ENCODE results near the gene NR3C2. TPM values are rescaled to one million over a fixed set of nuclear protein-coding genes. Genes with fewer than 3 reads are reported as not detected.

NR3C2 gene
- total RNA-seq, 2 donors from 2014 or later = 0.44 to 0.82 TPM

DNA sequence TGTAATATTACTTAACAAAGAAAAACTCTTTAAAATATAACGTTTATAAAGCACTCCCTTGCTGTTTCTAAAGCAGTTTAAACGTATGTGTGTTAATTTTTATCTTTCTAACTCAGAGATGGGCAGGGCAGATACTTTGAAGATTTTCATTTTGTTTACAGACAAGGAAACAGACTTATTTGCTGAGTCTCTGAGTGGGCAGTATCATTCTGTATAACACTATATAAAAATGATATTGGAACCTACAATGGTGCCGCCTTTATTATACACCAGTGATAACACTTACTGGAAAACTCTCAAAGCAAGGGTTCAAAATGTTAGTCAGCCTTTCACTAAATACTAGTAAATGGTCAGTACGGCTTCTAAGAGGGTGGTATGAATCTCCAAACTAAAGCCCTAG is 193.4 kb downstream of the NR3C2 start:
- no peaks in the 10 kb centered on the region for H3K9me3 ChIP-seq (ENCODE audit: control insufficient read depth, low read length)
- H3K4me1 ChIP-seq (ENCODE audit: control insufficient read depth, insufficient read depth, low read length) = no peaks in the 10 kb centered on the region
- DNase-seq = no peak
- Mint-ChIP-seq H3K36me3 (ENCODE audit: low read depth) (no peaks in the 10 kb centered on the region), H3K9me3 (no peaks in the 10 kb centered on the region), H3K27me3 (ENCODE audit: insufficient read depth) (no peaks in the 10 kb centered on the region), H3K4me1 (peaks cover 7% of the 10 kb centered on the region), H3K4me3 (no peak overlapping the region), H3K27ac (no peak overlapping the region)
- H3K27me3 ChIP-seq (ENCODE audit: control insufficient read depth, insufficient read depth, low read length, poor library complexity, severe bottlenecking) = no peaks in the 10 kb centered on the region
- no peak overlapping the region for H3K4me3 ChIP-seq (ENCODE audit: low read length)
- no peak overlapping the region for H3K27ac ChIP-seq (ENCODE audit: low read depth, low read length)
- WGBS, 2 experiments (ENCODE audit: insufficient coverage in 1 of 2, insufficient read length in 1 of 2) = 75% methylated on average over 3 of the region's 4 CpGs; no CpG with 5 or more reads in 1 of the 2 experiments
- H3K9ac ChIP-seq (ENCODE audit: extremely low read depth, low read length, poor library complexity, severe bottlenecking) = no peak overlapping the region
- TF ChIP-seq CTCF (conservative IDR thresholded peaks at IDR 0.05) = no peak
- no peaks in the 10 kb centered on the region for H3K36me3 ChIP-seq (ENCODE audit: control insufficient read depth, insufficient read depth, low read length)

GRCh38 chr4:148245015-148245414 is 197.2 kb downstream of the NR3C2 start:
- Mint-ChIP-seq H3K4me1 (peaks cover 4% of the 10 kb centered on the region), H3K4me3 (no peak overlapping the region), H3K9me3 (no peaks in the 10 kb centered on the region), H3K27me3 (ENCODE audit: insufficient read depth) (no peaks in the 10 kb centered on the region), H3K27ac (no peak overlapping the region), H3K36me3 (ENCODE audit: low read depth) (no peaks in the 10 kb centered on the region)
- no peak for TF ChIP-seq CTCF (conservative IDR thresholded peaks at IDR 0.05)
- H3K27me3 ChIP-seq (ENCODE audit: control insufficient read depth, insufficient read depth, low read length, poor library complexity, severe bottlenecking) = no peaks in the 10 kb centered on the region
- WGBS, 2 experiments (ENCODE audit: insufficient coverage in 1 of 2, insufficient read length in 1 of 2) = 98% methylated on average over 3 of the region's 3 CpGs; no CpG with 5 or more reads in 1 of the 2 experiments
- no peak overlapping the region for H3K4me3 ChIP-seq (ENCODE audit: low read length)
- H3K27ac ChIP-seq (ENCODE audit: low read depth, low read length) = no peak overlapping the region
- no peaks in the 10 kb centered on the region for H3K9me3 ChIP-seq (ENCODE audit: control insufficient read depth, low read length)
- DNase-seq = no peak
- H3K4me1 ChIP-seq (ENCODE audit: control insufficient read depth, insufficient read depth, low read length) = no peaks in the 10 kb centered on the region
- H3K36me3 ChIP-seq (ENCODE audit: control insufficient read depth, insufficient read depth, low read length) = no peaks in the 10 kb centered on the region
- H3K9ac ChIP-seq (ENCODE audit: extremely low read depth, low read length, poor library complexity, severe bottlenecking) = no peak overlapping the region

GRCh38 chr4:148243837-148244236 is 198.4 kb downstream of the NR3C2 start:
- no peak overlapping the region for H3K27ac ChIP-seq (ENCODE audit: low read depth, low read length)
- no peaks in the 10 kb centered on the region for H3K27me3 ChIP-seq (ENCODE audit: control insufficient read depth, insufficient read depth, low read length, poor library complexity, severe bottlenecking)
- no peak for DNase-seq
- no peaks in the 10 kb centered on the region for H3K4me1 ChIP-seq (ENCODE audit: control insufficient read depth, insufficient read depth, low read length)
- Mint-ChIP-seq H3K27me3 (ENCODE audit: insufficient read depth) (no peaks in the 10 kb centered on the region), H3K4me3 (no peak overlapping the region), H3K9me3 (no peaks in the 10 kb centered on the region), H3K36me3 (ENCODE audit: low read depth) (no peaks in the 10 kb centered on the region), H3K27ac (no peak overlapping the region), H3K4me1 (no peaks in the 10 kb centered on the region)
- H3K36me3 ChIP-seq (ENCODE audit: control insufficient read depth, insufficient read depth, low read length) = no peaks in the 10 kb centered on the region
- H3K9ac ChIP-seq (ENCODE audit: extremely low read depth, low read length, poor library complexity, severe bottlenecking) = no peak overlapping the region
- TF ChIP-seq CTCF (conservative IDR thresholded peaks at IDR 0.05) = no peak
- H3K9me3 ChIP-seq (ENCODE audit: control insufficient read depth, low read length) = no peaks in the 10 kb centered on the region
- WGBS, 2 experiments (ENCODE audit: insufficient coverage in 1 of 2, insufficient read length in 1 of 2) = 78 to 81% methylated on average over 4 to 6 of the region's 6 CpGs
- no peak overlapping the region for H3K4me3 ChIP-seq (ENCODE audit: low read length)
